Fibroblast of skin of back (primary cell): ENCODE measurements around the gene BUD31.
"Not testable (repeated sequence)": the region's sequence is repeated elsewhere in the genome, so short reads cannot be mapped to it uniquely, and the experiment has no call there.

Source experiments
- DNase-seq: peaks from one replicate; pipeline ENCODE4 v3.0.0-alpha.2; 2013

The BUD31 gene

GRCh38 chr7:99380823-99381663, 27.7 kb upstream of the BUD31 start:
- DNase-seq: no peak

- DNase-seq: no peak
Measured at GRCh38 chr7:99381664-99382075, 27.1 kb upstream of the BUD31 start.

- DNase-seq: no peak
Measured at GRCh38 chr7:99383203-99383602, 25.6 kb upstream of the BUD31 start.

GRCh38 chr7:99383791-99384370, 24.9 kb upstream of the BUD31 start:
- DNase-seq: no peak

- no peak for DNase-seq
Measured at GRCh38 chr7:99384523-99384922, 24.2 kb upstream of the BUD31 start.

GRCh38 chr7:99385564-99385963, 23.2 kb upstream of the BUD31 start:
- DNase-seq: no peak

GRCh38 chr7:99386584-99387238, 22.1 kb upstream of the BUD31 start:
- peak; percentile 46 for DNase-seq

- DNase-seq: not testable (repeated sequence)
Measured at GRCh38 chr7:99387239-99387635, 21.5 kb upstream of the BUD31 start.

- DNase-seq: no peak
Measured at GRCh38 chr7:99387912-99388311, 20.9 kb upstream of the BUD31 start.

- no peak for DNase-seq
Measured at GRCh38 chr7:99389772-99390171, 19.0 kb upstream of the BUD31 start.

GRCh38 chr7:99390941-99391602, 17.7 kb upstream of the BUD31 start:
- peak; percentile 18 for DNase-seq

GRCh38 chr7:99392046-99392445, 16.7 kb upstream of the BUD31 start:
- no peak for DNase-seq

GRCh38 chr7:99392659-99393354, 16.0 kb upstream of the BUD31 start:
- peak; percentile 42 for DNase-seq

- DNase-seq: no peak
Measured at GRCh38 chr7:99393355-99394187, 15.2 kb upstream of the BUD31 start.

- DNase-seq: no peak
Measured at GRCh38 chr7:99394188-99394502, 14.6 kb upstream of the BUD31 start.

- DNase-seq: no peak
Measured at GRCh38 chr7:99395616-99396327, 13.0 kb upstream of the BUD31 start.

GRCh38 chr7:99396418-99397296, 12.1 kb upstream of the BUD31 start:
- DNase-seq: no peak

- no peak for DNase-seq
Measured at GRCh38 chr7:99397297-99397983, 11.3 kb upstream of the BUD31 start.

- DNase-seq: no peak
Measured at GRCh38 chr7:99398891-99399445, 9.8 kb upstream of the BUD31 start.
